Esophagus squamous epithelium (tissue), 5 donors: ENCODE data around the gene FSHR. TPM values are rescaled to one million over a fixed set of nuclear protein-coding genes. Genes with fewer than 3 reads are reported as not detected.

Experiments used
- DNase-seq: peaks from one replicate; lab custom pipeline; 2025; lab: John Stamatoyannopoulos, UW
- H3K27ac ChIP-seq, 4 donors: fragments of 200-600 bp; sonication (generic); one replicate each; pipeline ENCODE4 v1.5.1; 2016 to 2019; ENCODE audit warnings: mild to moderate bottlenecking in 1 of 4
- H3K27me3 ChIP-seq, 4 donors: fragments of 200-600 bp; sonication (generic); 1 replicate in 3 of 4; 2 replicates in 1 of 4; pipeline versions ENCODE4 v1.5.1 to v1.6.0; 2017 to 2021; ENCODE audit warnings: antibody characterized with exemption in 1 of 4
- H3K36me3 ChIP-seq, 3 donors: fragments of 200-600 bp; sonication (generic); one replicate each; pipeline ENCODE4 v1.5.1; 2016 to 2019
- H3K4me1 ChIP-seq, 3 donors: fragments of 200-600 bp; sonication (generic); one replicate each; pipeline ENCODE4 v1.5.1; 2017 to 2019
- H3K4me3 ChIP-seq, 4 donors: fragments of 200-600 bp; sonication (generic); 1 replicate in 3 of 4; 2 replicates in 1 of 4; pipeline ENCODE4 v1.5.1; 2016 to 2019; ENCODE audit warnings: mild to moderate bottlenecking in 2 of 4, moderate library complexity in 1 of 4
- H3K9me3 ChIP-seq, 3 donors: fragments of 200-600 bp; sonication (generic); one replicate each; pipeline ENCODE4 v1.5.1; 2016 to 2019
- CTCF ChIP-seq, 6 experiments: fragments of 450-650 bp in 4 of 6; fragments of 200-600 bp in 2 of 6; sonication (generic) in 2 of 6; IDR thresholded peaks; one replicate each; pipeline ENCODE4 v1.5.1; 2016 to 2019; ENCODE audit warnings: antibody characterized with exemption in 6 of 6, mild to moderate bottlenecking in 4 of 6, moderate library complexity in 4 of 6
- POLR2A ChIP-seq, 4 donors: fragments of 450-650 bp; IDR thresholded peaks; one replicate each; pipeline ENCODE4 v1.6.1; 2017; ENCODE audit warnings: antibody characterized with exemption in 4 of 4, mild to moderate bottlenecking in 4 of 4, moderate library complexity in 3 of 4
- WGBS, 2 donors: methylation state at CpG; one replicate each; pipeline ENCODE4 v1.1.5; 2018; 5-methylcytosine and 5-hydroxymethylcytosine counted together
- intact Hi-C: fragments of 100-400 bp; cut with DNase I; formaldehyde crosslinking; loops from one replicate; pipeline ENCODE4 v1.15.0; 2022
- total RNA-seq, 4 donors: library from RNA; depleted of rRNA; stranded (reverse); fragments of >200 nt; gene quantifications; one replicate each; pipeline ENCODE4 v1.1.0, GENCODE V29; 2016
- donor health status: DM: yes; HTN: yes; CAD: no.

The FSHR gene
- total RNA-seq, 4 donors from 2014 or later: not detected

- DNase-seq: no peak
- no peak overlapping the region for H3K4me3 ChIP-seq
- no peaks in the 10 kb centered on the region for H3K4me1 ChIP-seq
- TF ChIP-seq POLR2A (IDR thresholded peaks at IDR 0.05) (no peak), CTCF (IDR thresholded peaks at IDR 0.05) (no peak)
- 74 to 82% methylated on average over 5 of the region's 5 CpGs for WGBS, 2 donors
- no peaks in the 10 kb centered on the region for H3K9me3 ChIP-seq
- intact Hi-C loops: no loop called here
- H3K36me3 ChIP-seq: no peaks in the 10 kb centered on the region
- no peaks in the 10 kb centered on the region for H3K27me3 ChIP-seq
- no peak overlapping the region for H3K27ac ChIP-seq
Measured at GRCh38 chr2:49043405-49043982, 110.8 kb downstream of the FSHR start.

- WGBS, 2 donors: 46 to 56% methylated on average over 1 of the region's 1 CpG
- DNase-seq: no peak
- no peaks in the 10 kb centered on the region for H3K36me3 ChIP-seq
- intact Hi-C loops: no loop called here
- H3K27me3 ChIP-seq: no peaks in the 10 kb centered on the region
- no peaks in the 10 kb centered on the region for H3K4me1 ChIP-seq
- TF ChIP-seq CTCF (IDR thresholded peaks at IDR 0.05): no peak
- TF ChIP-seq POLR2A (IDR thresholded peaks at IDR 0.05): no peak
- no peak overlapping the region for H3K27ac ChIP-seq
- H3K4me3 ChIP-seq: no peak overlapping the region
- H3K9me3 ChIP-seq: no peaks in the 10 kb centered on the region
Measured at GRCh38 chr2:49042488-49042887, 111.8 kb downstream of the FSHR start.

GRCh38 chr2:49041061-49041460 lies 113.3 kb downstream of the FSHR start:
- no peak for DNase-seq
- no peak overlapping the region for H3K27ac ChIP-seq
- intact Hi-C loops: no loop called here
- no peaks in the 10 kb centered on the region for H3K36me3 ChIP-seq
- no peaks in the 10 kb centered on the region for H3K9me3 ChIP-seq
- TF ChIP-seq CTCF (IDR thresholded peaks at IDR 0.05): no peak
- TF ChIP-seq POLR2A (IDR thresholded peaks at IDR 0.05): no peak
- no peaks in the 10 kb centered on the region for H3K27me3 ChIP-seq
- WGBS, 2 donors: 88 to 92% methylated on average over 4 of the region's 4 CpGs
- no peaks in the 10 kb centered on the region for H3K4me1 ChIP-seq
- H3K4me3 ChIP-seq: no peak overlapping the region

- Histone ChIP-seq H3K4me3 (no peak overlapping the region), H3K9me3 (no peaks in the 10 kb centered on the region), H3K27ac (no peak overlapping the region), H3K36me3 (no peaks in the 10 kb centered on the region), H3K4me1 (no peaks in the 10 kb centered on the region), H3K27me3 (no peaks in the 10 kb centered on the region)
- TF ChIP-seq POLR2A (IDR thresholded peaks at IDR 0.05): no peak
- no peak for TF ChIP-seq CTCF (IDR thresholded peaks at IDR 0.05)
- DNase-seq: no peak
- intact Hi-C loops: no loop called here
Measured at GRCh38 chr2:49037197-49037596, 117.1 kb downstream of the FSHR start.

- intact Hi-C loops: no loop called here
Measured at GRCh38 chr2:49035481-49035880, 118.8 kb downstream of the FSHR start.

More at GRCh38 chr2:49035481-49035880, 118.8 kb downstream of the FSHR start:
- no peaks in the 10 kb centered on the region for H3K4me1 ChIP-seq
- no peak for DNase-seq
- no peak overlapping the region for H3K4me3 ChIP-seq
- no peaks in the 10 kb centered on the region for H3K36me3 ChIP-seq
- H3K27ac ChIP-seq: no peak overlapping the region
- no peaks in the 10 kb centered on the region for H3K27me3 ChIP-seq
- no peaks in the 10 kb centered on the region for H3K9me3 ChIP-seq
- WGBS, 2 donors: 71 to 75% methylated on average over 1 of the region's 1 CpG
- TF ChIP-seq POLR2A (IDR thresholded peaks at IDR 0.05) (no peak), CTCF (IDR thresholded peaks at IDR 0.05) (no peak)
